ENCODE data around the gene BUB1B. TPM values are rescaled to one million over a fixed set of nuclear protein-coding genes. Genes with fewer than 3 reads are reported as not detected.
A peak's percentile ranks its signal among the peaks of the same experiment; 100 is the strongest.

Gene BUB1B
- total RNA-seq, 1 donor from 2014 or later, result 0.79 TPM

GRCh38 chr15:40197434-40197833 is 36.6 kb downstream of the BUB1B start:
- DNase-seq (ENCODE audit: low read depth) (no peak), FAIRE-seq (no peak)
- Histone ChIP-seq H3K4me3 (ENCODE audit: low read depth, low read length) (no peak overlapping the region), H3K27me3 (ENCODE audit: control insufficient read depth, insufficient read depth, low read length) (no peaks in the 10 kb centered on the region), H3K36me3 (ENCODE audit: control insufficient read depth, insufficient read depth, low read length) (no peaks in the 10 kb centered on the region)
- no peak for TF ChIP-seq CTCF (IDR thresholded peaks at IDR 0.05; ENCODE audit: insufficient read depth, low read length, severe bottlenecking)

GRCh38 chr15:40198355-40199085 is 37.7 kb downstream of the BUB1B start:
- no peak for DNase-seq (ENCODE audit: low read depth)
- Histone ChIP-seq H3K27me3 (ENCODE audit: control insufficient read depth, insufficient read depth, low read length) (no peaks in the 10 kb centered on the region), H3K36me3 (ENCODE audit: control insufficient read depth, insufficient read depth, low read length) (no peaks in the 10 kb centered on the region), H3K4me3 (ENCODE audit: low read depth, low read length) (no peak overlapping the region)
- TF ChIP-seq CTCF (IDR thresholded peaks at IDR 0.05; ENCODE audit: insufficient read depth, low read length, severe bottlenecking), result no peak
- no peak for FAIRE-seq

- Histone ChIP-seq H3K27me3 (ENCODE audit: control insufficient read depth, insufficient read depth, low read length) (no peaks in the 10 kb centered on the region), H3K36me3 (ENCODE audit: control insufficient read depth, insufficient read depth, low read length) (no peaks in the 10 kb centered on the region), H3K4me3 (ENCODE audit: low read depth, low read length) (no peak overlapping the region)
- FAIRE-seq (no peak), DNase-seq (ENCODE audit: low read depth) (no peak)
- no peak for TF ChIP-seq CTCF (IDR thresholded peaks at IDR 0.05; ENCODE audit: insufficient read depth, low read length, severe bottlenecking)
Observed at GRCh38 chr15:40204100-40204499, 43.2 kb downstream of the BUB1B start.

- FAIRE-seq (no peak), DNase-seq (ENCODE audit: low read depth) (peak; percentile 68)
- Histone ChIP-seq H3K36me3 (ENCODE audit: control insufficient read depth, insufficient read depth, low read length) (peaks cover 1% of the 10 kb centered on the region), H3K27me3 (ENCODE audit: control insufficient read depth, insufficient read depth, low read length) (no peaks in the 10 kb centered on the region), H3K4me3 (ENCODE audit: low read depth, low read length) (no peak overlapping the region)
- peak; percentile 69 for TF ChIP-seq CTCF (IDR thresholded peaks at IDR 0.05; ENCODE audit: insufficient read depth, low read length, severe bottlenecking)
Observed at GRCh38 chr15:40217166-40217824, 56.4 kb downstream of the BUB1B start.

GRCh38 chr15:40219801-40220200 is 58.9 kb downstream of the BUB1B start:
- peaks cover 1% of the 10 kb centered on the region for H3K36me3 ChIP-seq (ENCODE audit: control insufficient read depth, insufficient read depth, low read length)

More at GRCh38 chr15:40219801-40220200, 58.9 kb downstream of the BUB1B start:
- Histone ChIP-seq H3K27me3 (ENCODE audit: control insufficient read depth, insufficient read depth, low read length) (no peaks in the 10 kb centered on the region), H3K4me3 (ENCODE audit: low read depth, low read length) (no peak overlapping the region)
- FAIRE-seq, result no peak
- no peak for DNase-seq (ENCODE audit: low read depth)
- TF ChIP-seq CTCF (IDR thresholded peaks at IDR 0.05; ENCODE audit: insufficient read depth, low read length, severe bottlenecking), result no peak

All from bronchial epithelial cell (primary cell).